Motor neuron (in vitro differentiated cells): ENCODE data around the gene AGBL4. TPM values are rescaled to one million over a fixed set of nuclear protein-coding genes. Genes with fewer than 3 reads are reported as not detected.

Source experiments
- ATAC-seq, 8 experiments: fragments of 200-7000 bp; cut with Tn5 transposase; replicated peaks in 6 of 8; 2 replicates each; pipeline ENCODE4 v1.8.0; 2021; ENCODE audit warnings: mild to moderate bottlenecking in 8 of 8, moderate library complexity in 8 of 8
- H3K27ac ChIP-seq, 2 donors: fragments of 250-450 bp; sonication (Bioruptor Pico); 2 replicates each; pipeline ENCODE4 v1.9.0; 2021; ENCODE audit warnings: antibody characterized with exemption in 2 of 2, mild to moderate bottlenecking in 2 of 2, moderate library complexity in 1 of 2
- H3K4me1 ChIP-seq, 2 donors: fragments of 250-450 bp; sonication (Bioruptor Pico); replicated peaks in 1 of 2; 2 replicates each; pipeline ENCODE4 v1.6.1; 2021; ENCODE audit warnings: antibody characterized with exemption in 2 of 2, mild to moderate bottlenecking in 2 of 2, moderate library complexity in 1 of 2
- H3K4me3 ChIP-seq, 5 donors: fragments of 250-450 bp; sonication (Bioruptor Pico); 2 replicates each; pipeline ENCODE4 v1.9.0; 2021; ENCODE audit warnings: antibody characterized with exemption in 5 of 5, mild to moderate bottlenecking in 5 of 5, moderate library complexity in 4 of 5
- WGBS, 10 experiments: fragments of 450-650 bp; shearing (Covaris generic); methylation state at CpG; one replicate each; pipeline ENCODE4 v1.0.0; 2022; 5-methylcytosine and 5-hydroxymethylcytosine counted together
- in situ Hi-C, 9 experiments: fragments of 400-800 bp; cut with MboI; loops; one replicate each; pipeline ENCODE4 v1.15.0; 2021; ENCODE audit warnings: low sequenced_read_pairs in 9 of 9, low pct_unique_long_range_greater_than_20kb in 2 of 9; ENCODE audit not compliant: unreplicated experiment in 9 of 9
- total RNA-seq, 8 experiments: library from RNA; unstranded; fragments of 300-600 nt; gene quantifications; 2 replicates each; pipeline versions ENCODE4 v1.2.3 to v1.2.4, GENCODE V29; 2022

The AGBL4 gene
- total RNA-seq, 8 experiments from 2014 or later, result 0.10 to 4.5 (median 1.9) TPM

DNA sequence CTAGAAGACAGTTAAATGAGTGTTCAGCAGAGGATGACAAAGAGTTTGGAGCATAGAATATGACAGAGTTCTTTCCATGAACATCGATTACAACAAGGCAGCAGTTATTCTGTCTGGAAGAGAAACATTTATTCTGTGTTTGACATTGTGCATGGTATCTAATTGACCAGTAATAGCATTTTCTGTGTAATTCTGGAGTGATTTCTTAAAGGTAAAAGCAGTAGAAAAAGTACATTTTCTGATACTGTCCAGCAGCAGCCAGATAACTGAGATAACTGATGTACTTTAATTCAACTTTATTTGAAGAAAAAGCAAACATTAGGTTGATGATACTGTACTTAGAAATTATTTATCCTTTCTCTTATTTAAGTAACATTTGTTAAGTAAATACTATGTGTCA is 497.1 kb downstream of the AGBL4 start:
- no peak for ATAC-seq
- H3K4me3 ChIP-seq, result no peak overlapping the region
- H3K27ac ChIP-seq, result no peak overlapping the region
- 0 to 82% (median 67%) methylated on average over 1 of the region's 1 CpG for WGBS, 10 experiments
- in situ Hi-C loops, result no loop called here
- H3K4me1 ChIP-seq, result no peaks in the 10 kb centered on the region

GRCh38 chr1:49523764-49524163 is 500.0 kb downstream of the AGBL4 start:
- in situ Hi-C loops, result no loop called here
- WGBS, 10 experiments, result 50 to 100% (median 86%) methylated on average over 1 of the region's 1 CpG; no CpG with 5 or more reads in 3 of the 10 experiments

DNA sequence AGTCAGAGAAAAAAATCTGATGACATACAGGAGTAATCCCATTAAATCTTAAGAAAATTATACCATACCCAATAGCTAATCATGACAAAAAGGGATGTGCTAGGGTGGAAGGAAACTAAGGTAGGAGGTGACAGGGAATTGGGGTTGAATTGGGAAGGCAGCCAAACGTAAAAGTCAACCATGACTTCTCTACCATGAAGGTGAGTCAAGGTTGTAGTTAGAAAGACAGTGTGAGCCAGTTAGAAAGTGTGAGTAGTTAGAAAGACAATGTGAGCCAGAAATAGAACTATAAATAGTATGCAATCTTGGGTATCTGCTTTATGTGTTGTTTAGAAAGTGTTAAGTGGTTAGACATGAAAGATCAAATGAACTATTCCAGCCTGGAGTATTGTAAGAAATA is 556.8 kb downstream of the AGBL4 start:
- in situ Hi-C loops, result no loop called here
- WGBS, 10 experiments, result 0 to 88% (median 38%) methylated on average over 1 of the region's 1 CpG; no CpG with 5 or more reads in 3 of the 10 experiments
- no peak for ATAC-seq

More at GRCh38 chr1:49523764-49524163, 500.0 kb downstream of the AGBL4 start:
- Histone ChIP-seq H3K27ac (no peak overlapping the region), H3K4me3 (no peak overlapping the region), H3K4me1 (no peaks in the 10 kb centered on the region)
- ATAC-seq, result no peak

DNA sequence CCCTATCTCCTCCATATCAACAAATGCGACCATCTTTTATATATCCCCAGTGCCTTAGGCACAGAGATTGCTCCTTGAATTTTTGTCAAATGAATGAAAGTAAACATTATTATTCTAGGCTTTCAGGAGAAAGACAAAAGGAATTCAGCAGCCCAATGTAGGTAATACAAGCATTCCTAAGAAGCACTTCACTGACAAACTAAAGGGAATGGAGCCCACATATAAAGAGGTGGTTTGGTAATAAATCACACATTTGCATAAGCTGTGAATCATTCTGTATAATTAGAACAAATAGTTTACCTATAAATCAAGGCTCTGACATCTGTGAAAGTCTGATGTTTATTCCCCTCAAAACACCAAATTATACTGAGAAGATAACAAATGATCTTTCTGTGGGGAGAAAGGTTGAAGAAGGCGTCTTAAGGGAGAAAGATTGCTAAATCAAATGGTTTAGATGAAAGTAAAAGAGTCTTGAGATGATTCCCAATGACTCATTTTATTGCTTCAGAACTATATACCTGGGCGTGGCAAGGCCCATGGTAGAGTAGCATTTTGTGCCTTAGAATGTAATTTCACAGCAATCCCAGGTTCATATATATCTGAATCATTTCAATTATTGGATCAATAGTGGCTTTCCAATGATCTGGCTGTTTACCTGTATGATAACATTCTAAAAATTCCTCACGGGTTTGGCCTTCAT is 558.1 kb downstream of the AGBL4 start:
- Histone ChIP-seq H3K27ac (no peak overlapping the region), H3K4me1 (no peaks in the 10 kb centered on the region), H3K4me3 (no peak overlapping the region)
- in situ Hi-C loops, result no loop called here
- 10 to 78% (median 29%) methylated on average over 2 to 4 of the region's 4 CpGs; no CpG with 5 or more reads in 1 of the 10 experiments for WGBS, 10 experiments
- ATAC-seq, result peak in 1 of 8 experiments; percentile 22

More for the DNA sequence above, 556.8 kb downstream of the AGBL4 start:
- Histone ChIP-seq H3K4me1 (no peaks in the 10 kb centered on the region), H3K4me3 (no peak overlapping the region), H3K27ac (no peak overlapping the region)

GRCh38 chr1:49448200-49448599 is 575.6 kb downstream of the AGBL4 start:
- no peak for ATAC-seq
- WGBS, 10 experiments, result 0 to 70% (median 10%) methylated on average over 1 to 2 of the region's 2 CpGs; no CpG with 5 or more reads in 1 of the 10 experiments

GRCh38 chr1:49436865-49437264 is 586.9 kb downstream of the AGBL4 start:
- H3K27ac ChIP-seq, result no peak overlapping the region
- ATAC-seq, result no peak
- H3K4me3 ChIP-seq, result no peak overlapping the region
- in situ Hi-C loops, result loop anchor here in 1 of 9 experiments (25.0 kb wide), 1 partner anchor 100 kb away; no protein-coding TSS in a partner anchor
- 0 to 69% (median 17%) methylated on average over 2 of the region's 2 CpGs; no CpG with 5 or more reads in 2 of the 10 experiments for WGBS, 10 experiments
- H3K4me1 ChIP-seq, result no peaks in the 10 kb centered on the region

More at GRCh38 chr1:49448200-49448599, 575.6 kb downstream of the AGBL4 start:
- H3K4me3 ChIP-seq, result no peak overlapping the region
- H3K27ac ChIP-seq, result no peak overlapping the region
- in situ Hi-C loops, result loop anchor here in 1 of 9 experiments (25.0 kb wide), 1 partner anchor 111 kb away; no protein-coding TSS in a partner anchor
- H3K4me1 ChIP-seq, result no peaks in the 10 kb centered on the region

GRCh38 chr1:49435291-49435690 is 588.5 kb downstream of the AGBL4 start:
- Histone ChIP-seq H3K4me1 (no peaks in the 10 kb centered on the region), H3K27ac (no peak overlapping the region), H3K4me3 (no peak overlapping the region)
- in situ Hi-C loops, result loop anchor here in 1 of 9 experiments (25.0 kb wide), 1 partner anchor 98 kb away; no protein-coding TSS in a partner anchor
- no peak for ATAC-seq

DNA sequence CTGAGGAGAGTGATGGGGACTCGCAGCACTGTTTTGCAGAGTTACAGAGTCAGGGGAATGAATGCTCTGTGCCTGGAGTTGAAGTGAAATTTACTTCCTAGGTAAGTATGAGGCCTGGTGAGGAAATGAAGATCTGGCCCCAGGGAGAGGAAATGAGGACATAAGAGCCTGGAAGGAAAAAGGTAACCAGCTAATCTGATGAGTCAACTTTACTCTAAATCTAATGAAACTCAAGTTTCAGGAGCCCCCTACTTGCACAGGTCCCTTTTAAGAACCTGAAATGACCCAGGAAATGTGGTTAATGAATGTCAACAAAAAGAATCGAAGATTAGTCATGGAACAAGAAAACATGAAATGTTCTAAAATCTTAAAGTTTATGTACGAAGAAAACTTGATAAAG is 599.0 kb downstream of the AGBL4 start:
- H3K4me3 ChIP-seq, result no peak overlapping the region
- in situ Hi-C loops, result loop anchor here in 1 of 9 experiments (25.0 kb wide), 1 partner anchor 87 kb away; no protein-coding TSS in a partner anchor
- no peak overlapping the region for H3K27ac ChIP-seq
- H3K4me1 ChIP-seq, result no peaks in the 10 kb centered on the region
- no peak for ATAC-seq
- WGBS, 10 experiments, result 5 to 88% (median 45%) methylated on average over 2 to 3 of the region's 3 CpGs

DNA sequence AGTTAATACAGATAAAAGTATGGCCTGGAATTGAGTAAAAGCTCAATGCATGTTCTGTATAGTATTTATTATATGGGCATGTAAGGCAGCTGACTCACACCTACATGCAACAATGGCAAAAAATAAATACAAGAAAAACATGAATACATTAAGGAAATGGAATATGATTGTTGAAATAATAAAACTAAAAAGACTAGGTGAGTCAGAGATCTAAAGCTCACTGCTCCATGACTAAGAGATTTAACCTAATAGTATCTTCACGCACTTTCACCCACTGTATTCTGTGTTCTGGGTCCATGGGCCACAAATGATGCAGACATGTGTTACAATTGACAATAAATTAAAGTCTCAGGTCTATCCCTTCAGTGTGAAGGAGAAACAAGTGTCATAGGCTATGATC is 607.0 kb downstream of the AGBL4 start:
- H3K4me3 ChIP-seq, result no peak overlapping the region
- no peak overlapping the region for H3K27ac ChIP-seq
- in situ Hi-C loops, result no loop called here
- 0 to 100% (median 84%) methylated on average over 1 of the region's 1 CpG; no CpG with 5 or more reads in 2 of the 10 experiments for WGBS, 10 experiments
- H3K4me1 ChIP-seq, result peaks cover 0 to 3% of the 10 kb centered on the region in 2 donors
- no peak for ATAC-seq

DNA sequence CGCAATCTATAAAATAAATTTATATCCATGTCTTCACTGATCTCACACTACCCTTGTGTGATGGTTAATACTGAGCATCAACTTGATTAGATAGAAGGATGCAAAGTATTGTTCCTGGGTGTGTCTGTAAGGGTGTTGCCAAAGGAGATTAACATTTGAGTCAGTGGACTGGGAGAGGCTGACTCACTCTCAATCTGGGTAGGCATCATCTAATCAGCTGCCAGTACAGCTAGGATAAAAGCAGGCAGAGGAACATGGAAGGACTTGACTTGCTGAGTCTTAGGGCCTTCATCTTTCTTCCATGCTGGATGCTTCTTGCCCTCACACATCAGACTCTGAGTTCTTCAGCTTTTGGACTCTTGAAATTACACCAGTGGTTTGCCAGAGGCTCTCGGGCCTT is 615.4 kb downstream of the AGBL4 start:
- in situ Hi-C loops, result no loop called here
- Histone ChIP-seq H3K27ac (no peak overlapping the region), H3K4me3 (no peak overlapping the region), H3K4me1 (no peaks in the 10 kb centered on the region)
- WGBS, 10 experiments, result 13 to 97% (median 76%) methylated on average over 1 to 2 of the region's 2 CpGs; no CpG with 5 or more reads in 2 of the 10 experiments
- ATAC-seq, result peak in 1 of 8 experiments; percentile 33

GRCh38 chr1:49397086-49397485 is 626.7 kb downstream of the AGBL4 start:
- Histone ChIP-seq H3K27ac (no peak overlapping the region), H3K4me1 (peaks cover 0 to 21% of the 10 kb centered on the region in 2 donors), H3K4me3 (no peak overlapping the region)
- in situ Hi-C loops, result no loop called here
- ATAC-seq, result no peak

DNA sequence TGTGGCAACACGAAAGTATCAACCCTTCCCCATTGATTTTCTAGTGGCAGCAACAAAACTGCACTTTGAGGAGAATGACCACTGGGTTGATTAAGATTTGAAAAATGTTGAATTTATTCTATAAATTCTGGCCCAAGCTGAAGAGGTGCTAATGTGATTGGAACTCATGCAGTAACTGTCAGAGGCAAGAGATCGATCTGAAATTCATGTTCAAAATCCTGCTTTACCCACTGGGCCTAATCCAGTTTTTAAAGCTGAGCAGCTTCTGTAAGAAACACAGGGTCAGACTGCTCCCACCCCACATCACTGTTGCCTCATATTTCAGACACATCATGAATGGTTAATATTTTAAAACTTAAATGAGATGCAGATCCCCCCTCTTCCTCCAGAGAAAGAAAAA is 629.6 kb downstream of the AGBL4 start:
- ATAC-seq, result peak in 4 of 8 experiments; percentile 20 to 72 (median 62)

DNA sequence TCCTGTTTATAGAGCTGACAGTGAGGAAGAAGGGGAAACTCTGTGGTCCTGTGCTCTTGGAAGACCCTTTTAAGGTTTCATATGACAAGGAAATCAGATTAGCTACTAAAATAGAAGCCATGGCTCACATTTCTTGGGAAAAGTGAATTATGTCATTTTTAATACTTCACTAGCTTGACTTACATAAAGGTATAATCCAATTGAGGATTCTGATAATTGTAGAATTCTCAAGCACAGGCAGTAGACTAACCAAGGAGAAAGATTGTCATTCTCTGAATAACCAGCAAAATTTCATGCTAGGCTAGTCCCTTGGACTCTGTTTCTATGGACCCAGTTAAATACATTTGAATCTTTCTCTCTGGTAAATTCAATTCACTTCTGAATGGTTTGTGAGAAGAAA is 634.1 kb downstream of the AGBL4 start:
- H3K4me3 ChIP-seq, result no peak overlapping the region
- H3K27ac ChIP-seq, result no peak overlapping the region
- ATAC-seq, result no peak
- in situ Hi-C loops, result no loop called here
- H3K4me1 ChIP-seq, result peaks cover 0 to 19% of the 10 kb centered on the region in 2 donors

More for the DNA sequence above, 629.6 kb downstream of the AGBL4 start:
- H3K27ac ChIP-seq, result no peak overlapping the region
- peaks cover 0 to 23% of the 10 kb centered on the region in 2 donors for H3K4me1 ChIP-seq
- in situ Hi-C loops, result no loop called here
- no peak overlapping the region for H3K4me3 ChIP-seq
- WGBS, 10 experiments, result 0 to 100% (median 67%) methylated on average over 1 to 2 of the region's 2 CpGs; no CpG with 5 or more reads in 1 of the 10 experiments

DNA sequence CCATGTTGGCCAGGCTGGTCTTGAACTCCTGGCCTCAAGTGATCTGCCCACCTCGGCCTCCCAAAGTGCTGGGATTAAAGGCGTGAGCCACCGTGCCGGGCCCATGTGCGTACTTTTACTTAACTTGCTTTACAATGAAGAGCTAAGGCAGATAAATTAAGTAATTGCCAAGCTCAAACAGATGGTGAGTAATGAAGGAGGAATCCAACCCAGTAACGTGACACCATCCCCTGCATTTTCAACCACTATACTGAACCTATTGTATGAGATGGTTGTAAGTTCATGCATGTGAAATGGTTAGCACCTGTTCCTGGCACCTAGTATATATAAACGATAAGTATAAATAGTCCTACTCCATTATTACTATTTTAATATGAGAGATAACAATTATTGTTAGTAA is 659.1 kb downstream of the AGBL4 start:
- 0 to 100% (median 83%) methylated on average over 1 to 7 of the region's 7 CpGs; no CpG with 5 or more reads in 1 of the 10 experiments for WGBS, 10 experiments
- in situ Hi-C loops, result no loop called here

More for the DNA sequence above, 659.1 kb downstream of the AGBL4 start:
- Histone ChIP-seq H3K4me1 (no peaks in the 10 kb centered on the region), H3K4me3 (no peak overlapping the region), H3K27ac (no peak overlapping the region)
- no peak for ATAC-seq
